Central memory CD8-positive, alpha-beta T cell (primary cell): ENCODE results near the gene GALNT17.

ENCODE experiments used
- ATAC-seq: fragments of 150-1000 bp; cut with Tn5 transposase; replicated peaks from 2 replicates; pipeline ENCODE4 v1.10.0; 2022; ENCODE audit warnings: mild to moderate bottlenecking, moderate FRiP score, moderate number of reproducible peaks; ENCODE audit not compliant: poor library complexity, severe bottlenecking; ENCODE audit errors: extremely low read depth
- DNase-seq, 2 donors: peaks; one replicate each; pipeline ENCODE4 v3.0.0; 2021; ENCODE audit warnings: low spot score in 2 of 2
- H3K27ac Mint-ChIP-seq: one replicate; pipeline ENCODE4 v1.8.0; 2022; ENCODE audit warnings: low read depth, mild to moderate bottlenecking, moderate library complexity, mixed read lengths
- H3K27me3 Mint-ChIP-seq: one replicate; pipeline ENCODE4 v1.8.0; 2022; ENCODE audit warnings: mixed read lengths
- H3K36me3 Mint-ChIP-seq: one replicate; pipeline ENCODE4 v1.8.0; 2022; ENCODE audit warnings: mild to moderate bottlenecking, moderate library complexity, mixed read lengths; ENCODE audit not compliant: insufficient read depth
- H3K4me1 Mint-ChIP-seq: one replicate; pipeline ENCODE4 v1.8.0; 2022; ENCODE audit warnings: mixed read lengths
- H3K4me3 Mint-ChIP-seq: one replicate; pipeline ENCODE4 v1.8.0; 2022; ENCODE audit warnings: mild to moderate bottlenecking, moderate library complexity, mixed read lengths
- H3K9me3 Mint-ChIP-seq: one replicate; pipeline ENCODE4 v1.8.0; 2022; ENCODE audit warnings: mixed read lengths

GALNT17 gene

DNA sequence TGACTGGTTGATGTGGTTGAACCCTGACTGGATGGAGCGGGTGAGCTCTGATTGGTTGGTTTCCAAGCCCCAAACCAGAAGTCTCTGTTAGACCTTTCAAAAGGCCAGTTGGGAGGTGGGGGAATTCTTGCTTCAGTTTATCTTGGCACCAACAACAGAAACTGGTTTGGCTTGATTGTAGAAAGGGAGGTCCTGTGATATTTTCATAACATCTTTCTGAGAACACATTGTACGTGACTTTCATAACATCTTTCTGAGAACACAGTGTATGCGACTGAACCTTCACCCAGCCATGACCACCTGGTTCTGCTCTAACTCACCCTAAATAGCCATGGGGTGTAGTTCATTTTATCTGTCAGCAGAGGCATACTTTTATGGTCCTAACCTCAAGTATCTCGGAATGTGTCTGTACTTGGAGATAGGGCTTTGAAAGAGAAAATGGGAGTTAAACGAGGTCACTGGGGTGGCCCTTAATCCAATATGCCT lies 88.3 kb downstream of the GALNT17 start:
- Mint-ChIP-seq H3K36me3 (no peaks in the 10 kb centered on the region), H3K9me3 (peaks cover 32% of the 10 kb centered on the region), H3K4me1 (no peaks in the 10 kb centered on the region), H3K27ac (no peak overlapping the region), H3K4me3 (no peak overlapping the region), H3K27me3 (no peaks in the 10 kb centered on the region)
- ATAC-seq (no peak), DNase-seq (no peak)

DNA sequence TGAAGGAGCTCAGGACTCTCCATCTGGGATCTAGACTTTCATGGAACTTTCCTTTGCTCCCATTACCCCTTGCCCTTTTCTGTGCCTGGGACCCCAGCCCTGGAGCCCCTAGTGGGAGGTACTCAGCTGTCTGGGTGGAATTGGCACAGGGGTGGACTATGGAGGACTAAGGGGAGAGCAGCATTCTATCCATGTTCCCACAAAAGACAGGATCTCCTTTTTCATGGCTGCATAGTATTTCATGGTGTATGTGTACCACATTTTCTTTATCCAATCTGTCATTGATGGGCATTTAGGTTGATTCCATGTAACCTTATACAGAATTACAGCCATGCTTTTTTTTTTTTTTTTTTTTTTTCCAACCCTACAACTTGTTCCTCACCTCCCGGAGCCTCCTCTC lies 89.1 kb downstream of the GALNT17 start:
- Mint-ChIP-seq H3K9me3 (peaks cover 29% of the 10 kb centered on the region), H3K4me1 (no peaks in the 10 kb centered on the region), H3K27me3 (no peaks in the 10 kb centered on the region), H3K36me3 (no peaks in the 10 kb centered on the region), H3K27ac (no peak overlapping the region), H3K4me3 (no peak overlapping the region)
- no peak for ATAC-seq
- no peak for DNase-seq

DNA sequence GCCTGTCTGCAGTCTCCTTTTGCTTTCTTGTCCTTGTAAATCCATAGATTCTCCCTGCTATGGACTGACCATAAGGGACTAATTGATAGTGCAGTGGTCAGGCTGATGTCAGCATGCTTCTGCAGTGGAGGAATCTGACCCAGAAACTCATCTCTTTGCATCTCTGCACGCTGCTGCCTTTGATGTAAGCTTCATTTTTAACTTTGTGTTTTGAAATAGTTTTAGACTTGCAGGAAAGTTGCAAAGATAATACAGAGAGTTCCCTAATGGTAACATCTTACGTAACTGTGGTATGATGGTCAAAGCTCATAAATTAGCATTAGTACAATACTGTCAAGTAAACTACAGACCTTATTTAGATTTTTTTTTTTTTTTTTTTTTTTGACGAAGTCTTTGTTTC lies 89.6 kb downstream of the GALNT17 start:
- no peak for DNase-seq
- Mint-ChIP-seq H3K9me3 (peaks cover 26% of the 10 kb centered on the region), H3K4me3 (no peak overlapping the region), H3K36me3 (no peaks in the 10 kb centered on the region), H3K4me1 (no peaks in the 10 kb centered on the region), H3K27ac (no peak overlapping the region), H3K27me3 (no peaks in the 10 kb centered on the region)
- ATAC-seq: no peak

DNA sequence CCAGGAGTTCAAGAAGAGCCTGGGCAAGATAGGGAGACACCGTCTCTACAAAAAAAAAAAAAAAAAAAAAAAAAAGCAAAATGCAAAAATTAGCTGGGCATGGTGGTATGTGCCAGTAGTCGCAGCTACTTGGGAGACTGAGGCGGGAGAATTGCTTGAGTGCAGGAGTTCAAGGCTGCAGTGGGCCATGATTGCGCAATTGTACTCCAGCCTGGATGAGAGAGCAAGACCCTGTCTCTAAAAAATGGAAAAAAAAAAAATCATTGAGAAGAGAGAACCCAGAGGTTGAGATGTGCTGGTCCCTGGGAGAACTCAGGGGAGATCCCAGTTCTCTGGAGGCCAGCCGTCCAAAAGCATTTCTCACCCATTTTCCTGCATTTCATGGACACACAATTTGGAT lies 95.2 kb downstream of the GALNT17 start:
- peaks cover 31% of the 10 kb centered on the region for H3K9me3 Mint-ChIP-seq
- no peak overlapping the region for H3K27ac Mint-ChIP-seq
- no peaks in the 10 kb centered on the region for H3K27me3 Mint-ChIP-seq
- H3K4me3 Mint-ChIP-seq: no peak overlapping the region
- no peaks in the 10 kb centered on the region for H3K36me3 Mint-ChIP-seq
- no peaks in the 10 kb centered on the region for H3K4me1 Mint-ChIP-seq
- ATAC-seq (no peak), DNase-seq (no peak)

DNA sequence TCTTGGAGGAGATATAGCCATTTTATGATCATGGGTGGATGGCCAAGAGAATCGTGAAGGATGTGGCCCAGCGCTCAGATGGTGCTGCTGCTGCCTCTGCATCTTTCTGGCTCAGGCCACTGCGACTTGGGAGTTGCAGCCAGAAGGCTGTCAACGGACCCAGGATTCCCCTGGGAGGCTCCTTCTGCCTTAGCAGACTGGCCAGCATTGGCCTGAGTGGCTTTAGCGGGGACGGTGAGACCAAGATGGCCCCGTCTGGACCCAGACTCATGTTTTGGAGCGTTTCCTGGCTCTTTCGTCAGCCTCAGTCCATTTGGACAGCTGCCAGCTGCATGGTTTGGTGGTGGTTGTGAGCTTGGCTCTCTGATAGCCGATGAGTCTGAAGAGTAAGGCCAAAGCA lies 97.2 kb downstream of the GALNT17 start:
- DNase-seq (no peak), ATAC-seq (no peak)
- no peaks in the 10 kb centered on the region for H3K36me3 Mint-ChIP-seq
- H3K27ac Mint-ChIP-seq: no peak overlapping the region
- H3K27me3 Mint-ChIP-seq: no peaks in the 10 kb centered on the region
- H3K4me1 Mint-ChIP-seq: no peaks in the 10 kb centered on the region
- peaks cover 29% of the 10 kb centered on the region for H3K9me3 Mint-ChIP-seq
- H3K4me3 Mint-ChIP-seq: no peak overlapping the region

DNA sequence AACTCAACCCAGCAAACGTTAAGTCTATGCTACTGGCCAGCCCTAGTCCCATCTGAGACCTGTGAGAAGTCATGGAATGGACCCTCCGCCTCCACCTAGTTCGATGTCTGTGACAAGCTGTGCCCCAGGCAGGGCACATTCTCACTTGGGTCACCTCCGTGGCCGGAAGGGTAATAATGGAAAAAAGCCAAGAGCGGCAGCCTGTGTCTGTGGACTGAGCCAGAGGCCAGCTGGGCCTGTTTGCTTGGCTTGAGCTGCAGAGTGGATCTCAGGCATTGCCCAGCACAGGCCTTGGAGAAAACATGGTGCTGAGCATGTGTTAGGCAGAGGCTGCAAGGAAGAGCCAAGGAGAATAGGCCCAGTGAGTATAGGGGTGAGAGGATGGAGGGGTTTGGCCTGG lies 97.8 kb downstream of the GALNT17 start:
- Mint-ChIP-seq H3K9me3 (peaks cover 29% of the 10 kb centered on the region), H3K27me3 (no peaks in the 10 kb centered on the region), H3K4me1 (no peaks in the 10 kb centered on the region), H3K36me3 (no peaks in the 10 kb centered on the region), H3K27ac (no peak overlapping the region), H3K4me3 (no peak overlapping the region)
- no peak for DNase-seq
- ATAC-seq: no peak

DNA sequence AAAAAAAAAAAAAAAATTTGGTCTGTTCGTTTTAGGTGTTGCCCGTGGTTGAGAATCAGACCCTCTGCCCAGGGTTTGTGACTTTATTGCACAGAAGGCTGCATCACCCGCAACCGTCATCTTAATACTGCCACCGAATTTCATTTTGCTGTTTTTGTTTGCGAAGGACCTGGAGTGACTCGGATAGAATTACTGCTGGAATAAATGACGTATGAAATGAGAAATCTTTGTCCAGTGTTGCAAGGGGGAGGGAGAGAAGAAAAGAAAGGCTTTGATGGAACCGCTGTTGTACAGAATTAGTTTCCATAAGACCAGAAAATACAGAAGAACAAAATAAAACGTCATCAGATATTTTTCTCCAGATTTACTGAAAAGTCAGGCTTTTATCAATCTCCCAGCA lies 103.3 kb downstream of the GALNT17 start:
- peaks cover 28% of the 10 kb centered on the region for H3K9me3 Mint-ChIP-seq
- H3K4me3 Mint-ChIP-seq: no peak overlapping the region
- H3K4me1 Mint-ChIP-seq: no peaks in the 10 kb centered on the region
- ATAC-seq (no peak), DNase-seq (no peak)
- H3K36me3 Mint-ChIP-seq: no peaks in the 10 kb centered on the region
- H3K27me3 Mint-ChIP-seq: no peaks in the 10 kb centered on the region
- H3K27ac Mint-ChIP-seq: no peak overlapping the region

DNA sequence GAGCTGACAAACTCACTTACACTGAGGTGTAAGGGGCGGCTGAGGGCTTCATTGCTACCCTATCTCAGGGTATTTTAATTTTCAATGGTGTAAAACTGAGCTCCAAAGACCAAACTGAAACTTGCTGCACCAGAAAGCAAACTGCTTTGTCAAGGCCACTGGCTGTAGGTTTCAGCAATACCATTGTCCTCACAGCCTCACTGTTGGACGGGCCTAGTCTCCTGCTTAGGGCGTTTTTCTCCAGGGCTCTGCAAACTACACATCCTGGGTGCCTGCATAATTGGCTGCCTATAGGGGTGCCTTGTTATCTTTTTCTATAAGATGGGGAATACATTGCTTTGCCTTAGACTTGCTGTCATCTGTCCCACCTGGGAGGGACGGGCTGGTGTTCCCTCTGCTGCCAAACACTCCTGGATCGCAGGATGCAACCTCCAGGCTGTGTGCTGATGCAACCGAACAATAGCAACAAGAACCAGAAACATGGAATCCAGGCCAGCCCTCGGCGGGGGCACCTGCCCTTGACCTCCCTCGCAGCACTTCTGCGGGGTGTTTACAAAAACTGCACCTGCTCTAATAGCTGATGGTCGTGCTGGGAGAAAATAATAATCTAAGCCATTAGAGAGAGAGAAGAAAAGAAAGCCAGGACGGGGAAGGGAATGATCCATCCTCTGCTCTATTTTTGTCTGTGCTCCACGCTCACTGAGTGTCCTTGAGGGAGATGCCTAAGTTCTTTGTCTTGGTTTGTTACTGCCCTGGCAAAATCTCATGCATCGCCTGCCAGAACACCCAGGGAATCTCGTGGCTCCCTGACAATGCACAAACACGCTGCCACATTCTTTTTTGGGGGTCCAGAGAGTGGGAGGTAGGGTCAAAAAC lies 104.5 kb downstream of the GALNT17 start:
- Mint-ChIP-seq H3K4me1 (no peaks in the 10 kb centered on the region), H3K27ac (no peak overlapping the region), H3K36me3 (no peaks in the 10 kb centered on the region), H3K9me3 (peaks cover 22% of the 10 kb centered on the region), H3K4me3 (no peak overlapping the region), H3K27me3 (no peaks in the 10 kb centered on the region)
- no peak for ATAC-seq
- DNase-seq: no peak

DNA sequence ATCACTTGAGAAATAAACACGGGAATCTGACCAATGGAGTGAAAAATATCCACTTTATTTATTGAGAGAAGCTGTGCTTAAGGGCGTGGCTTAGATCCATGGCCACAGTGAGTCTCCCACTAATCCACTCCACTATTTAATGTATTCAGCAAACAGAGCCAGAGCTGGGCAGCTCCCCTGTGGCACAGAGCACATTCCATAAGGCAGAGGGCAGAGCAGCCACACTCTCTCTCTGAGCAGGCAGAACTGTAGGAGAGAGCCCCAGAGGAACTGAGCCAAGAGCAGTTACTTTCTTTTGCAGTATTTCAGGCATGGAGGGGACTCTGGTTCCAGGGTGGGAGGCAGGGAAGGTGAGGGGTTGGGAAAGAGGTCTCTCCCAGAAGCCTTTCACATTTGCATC lies 106.0 kb downstream of the GALNT17 start:
- Mint-ChIP-seq H3K27me3 (no peaks in the 10 kb centered on the region), H3K4me3 (no peak overlapping the region), H3K9me3 (peaks cover 13% of the 10 kb centered on the region), H3K27ac (no peak overlapping the region), H3K36me3 (no peaks in the 10 kb centered on the region), H3K4me1 (no peaks in the 10 kb centered on the region)
- ATAC-seq (no peak), DNase-seq (no peak)

DNA sequence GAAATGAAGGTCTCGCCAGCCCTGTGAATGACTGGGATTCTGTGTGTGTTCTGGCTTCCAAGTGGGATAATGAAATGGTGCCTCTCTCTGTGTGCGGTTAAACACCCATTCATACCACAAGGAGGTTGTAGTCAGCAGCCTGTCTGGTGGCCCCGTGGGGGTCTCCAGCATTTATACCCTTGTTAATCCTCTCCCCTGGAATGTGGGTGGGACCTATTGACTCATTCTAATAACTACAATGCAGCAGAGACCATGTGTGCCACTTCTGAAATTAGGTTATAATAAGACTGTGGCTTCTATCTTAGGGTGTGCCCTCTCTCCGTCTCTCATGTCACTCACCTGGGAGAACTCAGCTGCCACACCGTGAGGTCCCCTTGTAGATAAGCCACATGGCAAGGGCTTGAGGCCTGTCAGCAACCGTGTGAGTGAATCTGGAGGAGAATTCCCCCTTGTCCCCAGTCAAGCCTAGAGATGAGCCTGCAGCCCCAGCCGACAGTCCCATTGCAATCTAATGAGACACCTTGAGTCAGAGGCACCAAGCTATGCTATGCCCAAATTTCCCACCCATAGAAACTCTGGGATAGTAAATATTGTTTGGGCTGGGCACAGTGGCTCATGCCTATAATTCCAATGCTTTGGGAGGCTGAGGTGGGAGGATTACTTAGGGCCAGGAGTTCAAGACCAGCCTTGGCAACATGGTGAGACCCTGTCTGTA lies 106.8 kb downstream of the GALNT17 start:
- ATAC-seq: no peak
- Mint-ChIP-seq H3K9me3 (peaks cover 21% of the 10 kb centered on the region), H3K4me3 (no peak overlapping the region)

DNA sequence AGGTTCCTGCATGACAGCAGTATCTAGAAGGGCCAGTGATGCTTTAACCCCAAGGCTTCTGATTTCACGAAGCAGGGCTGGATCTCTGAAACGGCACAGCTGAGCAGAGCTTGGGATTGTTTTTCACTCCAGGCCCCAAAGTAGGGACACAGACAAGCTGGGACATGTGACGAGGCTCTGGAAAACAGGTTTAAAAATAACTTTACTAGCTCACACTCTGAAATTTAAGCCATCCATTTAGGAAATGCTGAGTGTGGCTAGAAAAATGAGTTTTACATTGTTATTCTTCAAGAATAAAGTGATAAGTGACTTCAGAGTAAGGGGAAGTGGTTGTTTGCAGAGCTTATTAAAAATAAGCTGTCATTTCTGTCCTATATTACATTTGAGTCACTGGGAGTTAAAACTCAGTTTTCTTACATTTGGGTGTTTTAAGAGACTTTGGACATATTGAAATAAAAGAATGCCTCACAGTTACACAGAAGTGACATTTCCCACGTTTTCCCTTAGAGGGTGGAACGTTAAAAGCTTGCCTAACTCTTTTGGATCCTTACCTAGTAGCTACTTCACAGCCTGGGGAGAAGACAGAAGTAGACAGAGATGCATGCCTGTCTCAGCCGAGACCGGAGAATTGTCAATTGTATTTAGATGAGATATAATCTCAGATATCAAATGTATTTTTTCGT lies 107.8 kb downstream of the GALNT17 start:
- H3K4me1 Mint-ChIP-seq: no peaks in the 10 kb centered on the region
- H3K27me3 Mint-ChIP-seq: no peaks in the 10 kb centered on the region
- ATAC-seq: no peak
- H3K4me3 Mint-ChIP-seq: no peak overlapping the region
- no peak for DNase-seq
- peaks cover 23% of the 10 kb centered on the region for H3K9me3 Mint-ChIP-seq
- H3K27ac Mint-ChIP-seq: no peak overlapping the region
- H3K36me3 Mint-ChIP-seq: no peaks in the 10 kb centered on the region

More for the DNA sequence above, 106.8 kb downstream of the GALNT17 start:
- no peak for DNase-seq
- no peaks in the 10 kb centered on the region for H3K27me3 Mint-ChIP-seq
- no peak overlapping the region for H3K27ac Mint-ChIP-seq
- no peaks in the 10 kb centered on the region for H3K4me1 Mint-ChIP-seq
- H3K36me3 Mint-ChIP-seq: no peaks in the 10 kb centered on the region

DNA sequence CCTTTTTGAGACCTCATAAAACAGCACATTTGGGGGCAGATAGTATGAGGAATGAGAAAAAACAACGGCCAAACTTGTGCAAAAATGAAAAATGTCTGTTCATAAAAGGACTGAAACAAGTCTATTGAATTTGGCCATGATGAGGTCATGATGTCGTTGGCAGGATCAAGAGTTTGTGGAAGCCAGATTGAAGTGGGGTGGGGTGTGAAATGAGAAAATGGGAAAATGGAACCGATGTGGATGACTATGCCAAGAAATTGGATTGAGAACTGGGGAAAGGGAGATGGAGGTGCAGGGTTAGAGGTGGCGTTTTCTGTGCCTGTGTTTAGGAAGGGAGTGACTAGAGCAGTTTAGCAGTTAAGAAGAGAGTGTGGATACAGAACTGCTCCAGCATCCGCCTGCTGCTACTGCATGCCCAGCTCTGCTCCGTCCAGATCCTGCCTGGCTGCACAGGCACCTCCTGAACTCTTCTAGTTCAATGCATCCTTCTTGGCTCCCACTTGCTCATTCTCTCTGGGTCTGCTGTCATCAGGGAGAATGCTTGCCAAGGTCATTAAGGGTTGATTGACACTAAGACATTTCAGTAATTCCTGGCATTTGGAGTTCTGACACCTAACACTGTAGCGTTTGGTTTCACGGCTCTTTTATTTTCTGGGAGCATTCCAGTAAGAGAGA lies 111.9 kb downstream of the GALNT17 start:
- peaks cover 25% of the 10 kb centered on the region for H3K9me3 Mint-ChIP-seq
- DNase-seq (no peak), ATAC-seq (no peak)
- H3K27ac Mint-ChIP-seq: no peak overlapping the region
- no peaks in the 10 kb centered on the region for H3K27me3 Mint-ChIP-seq
- H3K36me3 Mint-ChIP-seq: no peaks in the 10 kb centered on the region
- no peak overlapping the region for H3K4me3 Mint-ChIP-seq
- H3K4me1 Mint-ChIP-seq: no peaks in the 10 kb centered on the region
